DOHH2 (cell line): Measurements from ENCODE around the gene NAB2.

Experiments used
- H3F3A ChIP-seq: fragments of 200-600 bp; sonication (generic), shearing (Covaris generic); 2 replicates; pipeline ENCODE4 v1.6.0; 2016; ENCODE audit warnings: antibody characterized with exemption, mild to moderate bottlenecking; ENCODE audit not compliant: control insufficient read depth, insufficient read depth
- H3K27ac ChIP-seq: fragments of 200-600 bp; sonication (generic); 2 replicates; pipeline ENCODE4 v1.5.1; 2014; ENCODE audit warnings: low read depth, mild to moderate bottlenecking, low read length, moderate library complexity
- H3K27me3 ChIP-seq: fragments of 200-600 bp; sonication (generic); 2 replicates; pipeline ENCODE4 v1.6.1; 2014; ENCODE audit warnings: mild to moderate bottlenecking, low read length, mixed read lengths; ENCODE audit not compliant: control insufficient read depth
- H3K36me3 ChIP-seq: fragments of 200-600 bp; sonication (generic); 2 replicates; pipeline ENCODE4 v1.6.1; 2014; ENCODE audit warnings: mild to moderate bottlenecking, low read length, moderate library complexity, mixed read lengths; ENCODE audit not compliant: control insufficient read depth
- H3K4me1 ChIP-seq: fragments of 200-600 bp; sonication (generic); 2 replicates; pipeline ENCODE4 v1.6.1; 2014; ENCODE audit warnings: mild to moderate bottlenecking, low read length, mixed read lengths; ENCODE audit not compliant: control insufficient read depth
- H3K4me2 ChIP-seq: fragments of 200-600 bp; sonication (generic); 2 replicates; pipeline ENCODE4 v1.6.0; 2014; ENCODE audit warnings: mild to moderate bottlenecking, low read length, moderate library complexity
- H3K4me3 ChIP-seq: fragments of 200-600 bp; sonication (generic); 2 replicates; pipeline ENCODE4 v1.5.1; 2014; ENCODE audit warnings: mild to moderate bottlenecking, low read length, mixed read lengths
- H3K79me2 ChIP-seq: fragments of 200-600 bp; sonication (generic); 2 replicates; pipeline ENCODE4 v1.6.1; 2014; ENCODE audit warnings: mild to moderate bottlenecking, low read length, mixed read lengths; ENCODE audit not compliant: control insufficient read depth
- H3K9me2 ChIP-seq: fragments of 200-600 bp; sonication (generic); replicated peaks from 2 replicates; pipeline ENCODE4 v1.6.1; 2014; ENCODE audit warnings: mild to moderate bottlenecking, low read length, mixed read lengths; ENCODE audit not compliant: control insufficient read depth
- H3K9me3 ChIP-seq: fragments of 200-600 bp; sonication (generic); 2 replicates; pipeline ENCODE4 v1.6.1; 2014; ENCODE audit warnings: antibody characterized with exemption, low read length, mixed read lengths; ENCODE audit not compliant: control insufficient read depth, insufficient read depth
- H4K20me1 ChIP-seq: fragments of 200-600 bp; sonication (generic); 2 replicates; pipeline ENCODE4 v1.6.0; 2014; ENCODE audit warnings: low read depth, mild to moderate bottlenecking, antibody characterized with exemption, low read length, moderate library complexity; ENCODE audit not compliant: control insufficient read depth, insufficient read depth
- EZH2phosphoT487 ChIP-seq: fragments of 200-600 bp; sonication (generic); IDR thresholded peaks from 2 replicates; pipeline ENCODE4 v1.6.1; 2017; ENCODE audit warnings: borderline replicate concordance, mild to moderate bottlenecking, antibody characterized with exemption, low read length, moderate library complexity, mixed read lengths
- TF ChIP-seq, protein P1 (sequence below): fragments of 200-600 bp; sonication (generic); IDR thresholded peaks from one replicate; pipeline ENCODE4 v1.5.1; 2014; ENCODE audit warnings: antibody characterized with exemption, mild to moderate bottlenecking, low read depth, low read length; ENCODE audit not compliant: poor library complexity, severe bottlenecking

Gene NAB2

DNA sequence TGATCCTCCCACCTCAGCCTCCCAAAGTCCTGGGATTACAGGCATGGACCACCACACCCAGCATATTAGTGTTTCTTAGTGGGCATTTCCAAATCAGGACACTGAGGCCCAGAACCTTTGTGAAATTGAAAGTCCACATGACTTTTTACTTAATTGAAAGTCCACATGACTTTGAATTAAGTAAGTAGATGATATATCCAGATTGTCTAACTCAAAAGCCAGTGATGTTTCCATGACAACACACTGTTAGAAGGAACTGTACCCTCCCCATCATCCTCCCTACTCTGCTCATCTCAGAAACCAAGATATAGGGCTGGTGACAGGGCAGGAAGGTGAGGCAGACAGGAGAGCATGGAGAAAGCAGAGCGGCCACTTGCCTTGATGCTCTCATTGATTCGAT, 46.2 kb upstream of the NAB2 start:
- no peaks in the 10 kb centered on the region for H3K9me2 ChIP-seq
- H3K79me2 ChIP-seq = no peaks in the 10 kb centered on the region
- H3K27ac ChIP-seq = no peak overlapping the region
- no peak overlapping the region for H3K4me2 ChIP-seq
- TF ChIP-seq, protein P1, sequence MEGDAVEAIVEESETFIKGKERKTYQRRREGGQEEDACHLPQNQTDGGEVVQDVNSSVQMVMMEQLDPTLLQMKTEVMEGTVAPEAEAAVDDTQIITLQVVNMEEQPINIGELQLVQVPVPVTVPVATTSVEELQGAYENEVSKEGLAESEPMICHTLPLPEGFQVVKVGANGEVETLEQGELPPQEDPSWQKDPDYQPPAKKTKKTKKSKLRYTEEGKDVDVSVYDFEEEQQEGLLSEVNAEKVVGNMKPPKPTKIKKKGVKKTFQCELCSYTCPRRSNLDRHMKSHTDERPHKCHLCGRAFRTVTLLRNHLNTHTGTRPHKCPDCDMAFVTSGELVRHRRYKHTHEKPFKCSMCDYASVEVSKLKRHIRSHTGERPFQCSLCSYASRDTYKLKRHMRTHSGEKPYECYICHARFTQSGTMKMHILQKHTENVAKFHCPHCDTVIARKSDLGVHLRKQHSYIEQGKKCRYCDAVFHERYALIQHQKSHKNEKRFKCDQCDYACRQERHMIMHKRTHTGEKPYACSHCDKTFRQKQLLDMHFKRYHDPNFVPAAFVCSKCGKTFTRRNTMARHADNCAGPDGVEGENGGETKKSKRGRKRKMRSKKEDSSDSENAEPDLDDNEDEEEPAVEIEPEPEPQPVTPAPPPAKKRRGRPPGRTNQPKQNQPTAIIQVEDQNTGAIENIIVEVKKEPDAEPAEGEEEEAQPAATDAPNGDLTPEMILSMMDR = no peak
- TF ChIP-seq EZH2phosphoT487 = no peak
- H3K36me3 ChIP-seq = no peaks in the 10 kb centered on the region
- H3K4me1 ChIP-seq = peaks cover 10% of the 10 kb centered on the region
- no peak overlapping the region for H3K4me3 ChIP-seq
- H4K20me1 ChIP-seq = no peaks in the 10 kb centered on the region
- H3K9me3 ChIP-seq = no peaks in the 10 kb centered on the region
- peaks cover 36% of the 10 kb centered on the region for H3K27me3 ChIP-seq
- no peaks in the 10 kb centered on the region for H3F3A ChIP-seq

DNA sequence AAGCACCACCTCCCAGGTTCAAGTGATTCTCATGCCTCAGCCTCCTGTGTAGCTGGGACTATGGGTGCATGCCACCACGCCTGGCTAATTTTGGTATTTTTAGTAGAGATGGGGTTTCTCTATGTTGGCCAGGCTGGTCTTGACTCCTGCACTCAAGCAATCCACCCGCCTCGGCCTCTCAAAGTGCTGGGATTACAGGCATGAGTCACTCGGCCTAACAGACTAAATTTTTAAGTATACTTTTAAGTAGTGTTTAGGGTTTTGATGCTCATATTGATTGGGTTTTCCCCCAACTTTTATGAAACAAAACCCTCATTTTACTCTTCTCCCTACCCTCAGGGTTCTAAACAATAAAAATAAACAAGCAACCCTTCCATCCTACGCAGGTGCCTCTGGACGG, 44.4 kb upstream of the NAB2 start:
- TF ChIP-seq, protein P1 = no peak
- Histone ChIP-seq H3K9me3 (no peaks in the 10 kb centered on the region), H3F3A (no peaks in the 10 kb centered on the region), H3K4me3 (no peak overlapping the region), H3K27ac (no peak overlapping the region), H3K4me2 (no peak overlapping the region), H3K36me3 (no peaks in the 10 kb centered on the region), H3K27me3 (peaks cover 42% of the 10 kb centered on the region), H3K4me1 (peaks cover 10% of the 10 kb centered on the region), H3K79me2 (no peaks in the 10 kb centered on the region), H4K20me1 (no peaks in the 10 kb centered on the region), H3K9me2 (no peaks in the 10 kb centered on the region)

DNA sequence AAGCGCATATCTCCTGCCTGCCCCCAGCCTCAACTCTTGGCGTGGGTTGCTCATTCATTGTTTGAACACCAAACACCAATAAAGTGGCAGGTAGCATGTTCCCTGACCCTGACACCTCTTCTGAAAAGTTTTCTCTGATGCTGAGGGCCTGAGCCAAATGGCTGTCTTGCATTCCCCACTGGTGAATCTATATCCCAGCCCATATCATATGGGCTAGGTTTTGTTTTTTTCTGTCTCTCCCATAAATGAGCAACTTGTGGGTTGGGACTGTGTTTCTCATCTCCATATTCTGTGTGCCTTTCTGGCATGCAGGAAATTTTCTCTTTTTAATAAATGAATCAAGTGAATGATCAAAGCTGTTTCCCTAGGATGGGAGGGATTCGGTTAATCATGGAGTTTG, 44.0 kb upstream of the NAB2 start:
- H3K4me3 ChIP-seq = no peak overlapping the region
- H3K4me2 ChIP-seq = no peak overlapping the region
- no peak overlapping the region for H3K27ac ChIP-seq
- no peaks in the 10 kb centered on the region for H3K79me2 ChIP-seq
- no peaks in the 10 kb centered on the region for H3K9me2 ChIP-seq
- H3K27me3 ChIP-seq = peaks cover 42% of the 10 kb centered on the region
- no peaks in the 10 kb centered on the region for H4K20me1 ChIP-seq
- peaks cover 10% of the 10 kb centered on the region for H3K4me1 ChIP-seq
- no peaks in the 10 kb centered on the region for H3K9me3 ChIP-seq
- H3F3A ChIP-seq = no peaks in the 10 kb centered on the region
- no peak for TF ChIP-seq EZH2phosphoT487
- TF ChIP-seq, protein P1 = no peak
- H3K36me3 ChIP-seq = no peaks in the 10 kb centered on the region
